Stimulated activated CD4-positive, alpha-beta T cell treated with anti-CD3 and anti-CD28 coated beads, Interleukin-15, amount 100 ng/mL, for 24 hours (primary cell): ENCODE results near the gene PRAC1.
"Not testable (repeated sequence)": the region's sequence is repeated elsewhere in the genome, so short reads cannot be mapped to it uniquely, and the experiment has no call there.

Source experiments
- DNase-seq: peaks from one replicate; pipeline ENCODE4 v3.0.0-alpha.2; 2020

Gene PRAC1

GRCh38 chr17:48725288-48726064 lies 3.2 kb upstream of the PRAC1 start:
- DNase-seq = no peak

GRCh38 chr17:48725004-48725287 lies 2.6 kb upstream of the PRAC1 start:
- DNase-seq = no peak

GRCh38 chr17:48724251-48725003 lies 2.1 kb upstream of the PRAC1 start:
- peak; percentile 91 for DNase-seq

GRCh38 chr17:48723423-48724250 lies 1.3 kb upstream of the PRAC1 start:
- peak; percentile 39 for DNase-seq

GRCh38 chr17:48722915-48723422 lies 651 bp upstream of the PRAC1 start, which contains the start of gene PRAC2:
Gene PRAC2 (plus strand): TSS chr17:48723185. CDS start chr17:48724411, 1,226 bp downstream.
- no peak for DNase-seq

- DNase-seq = no peak
Observed at GRCh38 chr17:48721009-48721402, 1.3 kb downstream of the PRAC1 start.

- no peak for DNase-seq
Observed at GRCh38 chr17:48720266-48721008, 1.9 kb downstream of the PRAC1 start.

- DNase-seq = no peak
Observed at GRCh38 chr17:48719642-48720265, 2.6 kb downstream of the PRAC1 start.

GRCh38 chr17:48718761-48719641 lies 3.3 kb downstream of the PRAC1 start:
- DNase-seq = peak; percentile 37

- no peak for DNase-seq
Observed at GRCh38 chr17:48718227-48718760, 4.0 kb downstream of the PRAC1 start.

GRCh38 chr17:48717367-48718226 lies 4.7 kb downstream of the PRAC1 start:
- DNase-seq = no peak

GRCh38 chr17:48716549-48716948 lies 5.8 kb downstream of the PRAC1 start:
- DNase-seq = not testable (repeated sequence)

GRCh38 chr17:48715496-48716399 lies 6.6 kb downstream of the PRAC1 start:
- no peak for DNase-seq

GRCh38 chr17:48711128-48711527 lies 11.2 kb downstream of the PRAC1 start:
- no peak for DNase-seq

GRCh38 chr17:48704361-48705248 lies 17.7 kb downstream of the PRAC1 start:
- no peak for DNase-seq

GRCh38 chr17:48701864-48702532 lies 20.3 kb downstream of the PRAC1 start:
- DNase-seq = no peak

GRCh38 chr17:48693178-48693577 lies 29.1 kb downstream of the PRAC1 start:
- DNase-seq = no peak
